ENCODE measurements around the gene MYH7.
A peak's percentile ranks its signal among the peaks of the same experiment; 100 is the strongest.
"Not testable (repeated sequence)": the region's sequence is repeated elsewhere in the genome, so short reads cannot be mapped to it uniquely, and the experiment has no call there.

Gene MYH7

GRCh38 chr14:23402296-23403138 is 32.9 kb downstream of the MYH7 start:
- H3K9ac ChIP-seq, result no peak overlapping the region
- no peak overlapping the region for H3K27ac ChIP-seq
- TF ChIP-seq, protein P1, sequence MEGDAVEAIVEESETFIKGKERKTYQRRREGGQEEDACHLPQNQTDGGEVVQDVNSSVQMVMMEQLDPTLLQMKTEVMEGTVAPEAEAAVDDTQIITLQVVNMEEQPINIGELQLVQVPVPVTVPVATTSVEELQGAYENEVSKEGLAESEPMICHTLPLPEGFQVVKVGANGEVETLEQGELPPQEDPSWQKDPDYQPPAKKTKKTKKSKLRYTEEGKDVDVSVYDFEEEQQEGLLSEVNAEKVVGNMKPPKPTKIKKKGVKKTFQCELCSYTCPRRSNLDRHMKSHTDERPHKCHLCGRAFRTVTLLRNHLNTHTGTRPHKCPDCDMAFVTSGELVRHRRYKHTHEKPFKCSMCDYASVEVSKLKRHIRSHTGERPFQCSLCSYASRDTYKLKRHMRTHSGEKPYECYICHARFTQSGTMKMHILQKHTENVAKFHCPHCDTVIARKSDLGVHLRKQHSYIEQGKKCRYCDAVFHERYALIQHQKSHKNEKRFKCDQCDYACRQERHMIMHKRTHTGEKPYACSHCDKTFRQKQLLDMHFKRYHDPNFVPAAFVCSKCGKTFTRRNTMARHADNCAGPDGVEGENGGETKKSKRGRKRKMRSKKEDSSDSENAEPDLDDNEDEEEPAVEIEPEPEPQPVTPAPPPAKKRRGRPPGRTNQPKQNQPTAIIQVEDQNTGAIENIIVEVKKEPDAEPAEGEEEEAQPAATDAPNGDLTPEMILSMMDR (IDR thresholded peaks at IDR 0.05), result no peak
- no peaks in the 10 kb centered on the region for H3K79me2 ChIP-seq
- H3K9me3 ChIP-seq (ENCODE audit: control insufficient read depth, low read length), result no peaks in the 10 kb centered on the region
- H3K4me3 ChIP-seq (ENCODE audit: low read depth, low read length), result no peak overlapping the region
- no peaks in the 10 kb centered on the region for H3K27me3 ChIP-seq (ENCODE audit: control insufficient read depth, insufficient read depth, low read length)
- no peak overlapping the region for H3K4me2 ChIP-seq (ENCODE audit: low read length)
- peak overlapping the region; percentile 66 for H2AFZ ChIP-seq
- no peaks in the 10 kb centered on the region for H3K36me3 ChIP-seq (ENCODE audit: control insufficient read depth, insufficient read depth, low read length)
- H3K4me1 ChIP-seq, result no peaks in the 10 kb centered on the region

DNA sequence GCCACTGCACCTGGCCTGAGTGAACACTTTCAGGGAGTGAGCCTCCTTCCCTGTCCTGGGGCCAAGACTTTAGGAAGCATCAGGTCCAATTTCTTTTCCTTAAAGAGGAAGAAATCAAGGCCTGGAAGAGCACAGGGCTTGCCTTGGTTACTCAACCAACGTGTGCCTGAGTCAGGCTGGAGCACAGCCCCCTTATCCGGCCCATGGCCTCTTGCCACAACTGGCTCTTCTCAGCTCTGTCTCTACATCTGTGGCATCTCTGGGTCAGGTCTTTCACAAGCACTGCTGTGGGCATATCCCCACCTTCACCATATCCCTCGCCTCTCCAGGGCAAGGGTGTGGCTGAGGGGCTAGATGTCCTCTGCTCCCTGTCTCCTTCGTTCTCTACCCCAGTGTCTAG is 34.2 kb downstream of the MYH7 start:
- TF ChIP-seq, protein P1 (IDR thresholded peaks at IDR 0.05), result no peak
- Histone ChIP-seq H2AFZ (no peak overlapping the region), H3K4me1 (no peaks in the 10 kb centered on the region), H3K36me3 (ENCODE audit: control insufficient read depth, insufficient read depth, low read length) (no peaks in the 10 kb centered on the region), H3K27me3 (ENCODE audit: control insufficient read depth, insufficient read depth, low read length) (no peaks in the 10 kb centered on the region), H3K79me2 (no peaks in the 10 kb centered on the region), H3K9me3 (ENCODE audit: control insufficient read depth, low read length) (no peaks in the 10 kb centered on the region), H3K4me3 (ENCODE audit: low read depth, low read length) (no peak overlapping the region), H3K27ac (no peak overlapping the region), H3K4me2 (ENCODE audit: low read length) (no peak overlapping the region), H3K9ac (no peak overlapping the region)

- H3K27me3 ChIP-seq (ENCODE audit: control insufficient read depth, insufficient read depth, low read length); H3K4me1 ChIP-seq; H3K9me3 ChIP-seq (ENCODE audit: control insufficient read depth, low read length); H3K4me2 ChIP-seq (ENCODE audit: low read length); H2AFZ ChIP-seq; H3K27ac ChIP-seq; H3K4me3 ChIP-seq (ENCODE audit: low read depth, low read length); H3K79me2 ChIP-seq; H3K9ac ChIP-seq; H3K36me3 ChIP-seq (ENCODE audit: control insufficient read depth, insufficient read depth, low read length): not testable (repeated sequence)
Measured at GRCh38 chr14:23400496-23401149, 34.8 kb downstream of the MYH7 start.

- no peaks in the 10 kb centered on the region for H3K79me2 ChIP-seq
- H3K4me3 ChIP-seq (ENCODE audit: low read depth, low read length), result no peak overlapping the region
- no peak overlapping the region for H3K9ac ChIP-seq
- no peaks in the 10 kb centered on the region for H3K27me3 ChIP-seq (ENCODE audit: control insufficient read depth, insufficient read depth, low read length)
- H3K9me3 ChIP-seq (ENCODE audit: control insufficient read depth, low read length), result no peaks in the 10 kb centered on the region
- H2AFZ ChIP-seq, result no peak overlapping the region
- no peaks in the 10 kb centered on the region for H3K4me1 ChIP-seq
- no peaks in the 10 kb centered on the region for H3K36me3 ChIP-seq (ENCODE audit: control insufficient read depth, insufficient read depth, low read length)
- TF ChIP-seq, protein P1 (IDR thresholded peaks at IDR 0.05), result no peak
- no peak overlapping the region for H3K4me2 ChIP-seq (ENCODE audit: low read length)
- no peak overlapping the region for H3K27ac ChIP-seq
Measured at GRCh38 chr14:23399591-23399990, 35.9 kb downstream of the MYH7 start.

DNA sequence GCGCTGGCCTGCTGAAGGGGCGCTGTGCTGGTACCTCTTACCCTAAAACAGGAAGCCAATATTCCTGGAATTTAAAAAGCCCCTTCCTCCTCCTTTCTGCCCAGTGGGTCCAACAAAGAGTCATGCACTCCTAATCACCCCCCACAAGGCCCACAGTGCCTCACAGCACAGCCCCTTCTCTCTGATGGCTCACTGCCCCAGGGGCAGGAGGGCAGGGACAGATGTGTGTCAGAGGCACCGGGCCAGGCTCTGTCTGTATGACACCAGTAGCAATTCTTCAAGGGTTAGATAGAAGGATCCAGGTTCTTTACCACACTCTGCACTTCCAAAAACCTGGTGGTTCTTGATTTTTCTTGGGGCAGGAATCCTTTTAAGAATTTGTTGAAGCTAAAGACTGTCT is 36.3 kb downstream of the MYH7 start:
- no peaks in the 10 kb centered on the region for H3K27me3 ChIP-seq (ENCODE audit: control insufficient read depth, insufficient read depth, low read length)
- H3K4me3 ChIP-seq (ENCODE audit: low read depth, low read length), result no peak overlapping the region
- no peaks in the 10 kb centered on the region for H3K4me1 ChIP-seq
- H3K79me2 ChIP-seq, result no peaks in the 10 kb centered on the region
- H2AFZ ChIP-seq, result no peak overlapping the region
- TF ChIP-seq, protein P1 (IDR thresholded peaks at IDR 0.05), result no peak
- H3K36me3 ChIP-seq (ENCODE audit: control insufficient read depth, insufficient read depth, low read length), result no peaks in the 10 kb centered on the region
- no peak overlapping the region for H3K9ac ChIP-seq
- H3K4me2 ChIP-seq (ENCODE audit: low read length), result no peak overlapping the region
- no peak overlapping the region for H3K27ac ChIP-seq
- H3K9me3 ChIP-seq (ENCODE audit: control insufficient read depth, low read length), result no peaks in the 10 kb centered on the region
